Measurements from ENCODE around the gene TRIO. TPM values are rescaled to one million over a fixed set of nuclear protein-coding genes. Genes with fewer than 3 reads are reported as not detected.

TRIO gene
- total RNA-seq, 2 donors from 2014 or later = 62.0 to 137 TPM

DNA sequence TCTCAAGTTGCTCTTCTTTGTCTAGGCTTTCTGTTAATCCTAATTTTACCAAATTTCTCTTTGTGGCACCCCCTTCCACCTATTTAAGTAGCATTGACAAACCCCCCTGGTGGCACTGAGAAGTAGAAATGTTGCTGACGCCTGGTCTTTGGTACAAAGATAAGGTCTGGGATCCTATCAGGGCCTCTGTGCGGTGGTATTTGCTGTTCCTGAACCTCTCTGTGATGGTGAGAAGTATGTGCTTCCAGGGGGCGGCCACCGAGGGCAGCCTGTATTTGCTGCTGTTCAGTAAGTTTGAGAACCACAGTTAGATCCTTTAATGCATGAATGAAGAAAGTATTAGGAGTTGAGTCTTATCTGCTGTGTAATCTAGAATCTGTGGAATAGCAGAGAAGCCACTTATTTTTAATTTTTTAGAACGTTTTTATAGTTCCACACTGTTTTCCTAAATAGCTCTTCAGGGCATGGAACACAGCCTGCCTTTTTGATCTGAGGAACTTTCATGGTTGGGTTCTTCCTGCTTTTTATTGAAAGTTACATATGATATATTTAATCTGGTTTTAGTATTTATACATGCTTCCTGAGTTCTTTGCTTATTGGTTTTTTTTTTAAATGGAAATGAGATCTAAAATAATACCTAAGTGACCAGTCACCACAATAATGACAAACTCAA, 124.2 kb downstream of the TRIO start:
- H3K9me3 ChIP-seq = no peaks in the 10 kb centered on the region
- 49 to 54% methylated on average over 5 of the region's 5 CpGs for WGBS, 2 donors
- no peaks in the 10 kb centered on the region for H3K27me3 ChIP-seq
- H3K4me1 ChIP-seq = peaks cover 23% of the 10 kb centered on the region
- no peak overlapping the region for H3K4me3 ChIP-seq
- DNase-seq (no peak), ATAC-seq (no peak)
- H3K27ac ChIP-seq = no peak overlapping the region
- no peaks in the 10 kb centered on the region for H3K36me3 ChIP-seq (replicated peaks in 1 of 2; ENCODE audit: insufficient read depth in 1 of 2, low read depth in 2 of 2)
- intact Hi-C loops (cut with DNase I) = no loop called here
- TF ChIP-seq, protein P1, sequence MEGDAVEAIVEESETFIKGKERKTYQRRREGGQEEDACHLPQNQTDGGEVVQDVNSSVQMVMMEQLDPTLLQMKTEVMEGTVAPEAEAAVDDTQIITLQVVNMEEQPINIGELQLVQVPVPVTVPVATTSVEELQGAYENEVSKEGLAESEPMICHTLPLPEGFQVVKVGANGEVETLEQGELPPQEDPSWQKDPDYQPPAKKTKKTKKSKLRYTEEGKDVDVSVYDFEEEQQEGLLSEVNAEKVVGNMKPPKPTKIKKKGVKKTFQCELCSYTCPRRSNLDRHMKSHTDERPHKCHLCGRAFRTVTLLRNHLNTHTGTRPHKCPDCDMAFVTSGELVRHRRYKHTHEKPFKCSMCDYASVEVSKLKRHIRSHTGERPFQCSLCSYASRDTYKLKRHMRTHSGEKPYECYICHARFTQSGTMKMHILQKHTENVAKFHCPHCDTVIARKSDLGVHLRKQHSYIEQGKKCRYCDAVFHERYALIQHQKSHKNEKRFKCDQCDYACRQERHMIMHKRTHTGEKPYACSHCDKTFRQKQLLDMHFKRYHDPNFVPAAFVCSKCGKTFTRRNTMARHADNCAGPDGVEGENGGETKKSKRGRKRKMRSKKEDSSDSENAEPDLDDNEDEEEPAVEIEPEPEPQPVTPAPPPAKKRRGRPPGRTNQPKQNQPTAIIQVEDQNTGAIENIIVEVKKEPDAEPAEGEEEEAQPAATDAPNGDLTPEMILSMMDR (IDR thresholded peaks at IDR 0.05) = no peak
- TF ChIP-seq POLR2A (IDR thresholded peaks at IDR 0.05) = no peak

DNA sequence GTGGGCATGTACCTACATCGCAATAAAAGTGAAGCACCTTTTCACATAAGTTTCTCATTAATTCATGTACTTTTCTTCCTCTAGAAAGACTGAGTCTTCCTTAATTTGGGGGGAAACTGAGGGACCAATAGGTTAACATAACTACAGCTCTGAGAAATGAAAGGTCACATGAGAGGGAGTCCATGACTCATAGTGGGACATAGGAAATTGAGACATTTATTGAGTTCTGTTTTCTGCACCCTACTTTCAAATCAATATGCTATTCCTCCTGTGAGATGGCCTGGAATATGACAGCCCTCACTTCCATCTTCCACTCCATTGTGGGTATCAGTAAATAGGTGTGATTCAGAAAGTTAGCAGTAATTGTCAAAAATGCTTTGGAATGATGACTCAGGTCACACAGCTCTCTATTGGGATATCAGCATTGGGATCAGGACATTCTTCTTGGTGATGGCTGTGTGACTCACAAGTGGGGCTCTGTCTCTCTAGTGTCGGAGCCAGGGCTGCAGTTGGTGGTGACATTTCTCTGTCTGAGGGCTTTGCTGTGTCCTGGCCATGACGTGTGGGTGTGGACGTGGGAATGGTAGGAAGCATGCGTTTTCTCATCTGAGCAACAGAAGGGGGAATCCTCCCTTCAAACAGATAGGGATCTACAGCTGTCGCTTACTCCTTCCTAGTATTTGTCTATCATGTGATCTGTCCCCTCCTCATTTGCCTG, 125.0 kb downstream of the TRIO start:
- no peaks in the 10 kb centered on the region for H3K9me3 ChIP-seq
- no peaks in the 10 kb centered on the region for H3K27me3 ChIP-seq
- ATAC-seq = no peak
- H3K4me3 ChIP-seq = no peak overlapping the region
- TF ChIP-seq, protein P1 (IDR thresholded peaks at IDR 0.05) = no peak
- no peak for TF ChIP-seq POLR2A (IDR thresholded peaks at IDR 0.05)
- peaks cover 26% of the 10 kb centered on the region for H3K4me1 ChIP-seq
- peak in 1 of 4 donors; percentile 20 for DNase-seq
- intact Hi-C loops (cut with DNase I) = no loop called here
- H3K36me3 ChIP-seq (replicated peaks in 1 of 2; ENCODE audit: insufficient read depth in 1 of 2, low read depth in 2 of 2) = no peaks in the 10 kb centered on the region
- WGBS, 2 donors = 81 to 82% methylated on average over 6 of the region's 6 CpGs
- no peak overlapping the region for H3K27ac ChIP-seq

DNA sequence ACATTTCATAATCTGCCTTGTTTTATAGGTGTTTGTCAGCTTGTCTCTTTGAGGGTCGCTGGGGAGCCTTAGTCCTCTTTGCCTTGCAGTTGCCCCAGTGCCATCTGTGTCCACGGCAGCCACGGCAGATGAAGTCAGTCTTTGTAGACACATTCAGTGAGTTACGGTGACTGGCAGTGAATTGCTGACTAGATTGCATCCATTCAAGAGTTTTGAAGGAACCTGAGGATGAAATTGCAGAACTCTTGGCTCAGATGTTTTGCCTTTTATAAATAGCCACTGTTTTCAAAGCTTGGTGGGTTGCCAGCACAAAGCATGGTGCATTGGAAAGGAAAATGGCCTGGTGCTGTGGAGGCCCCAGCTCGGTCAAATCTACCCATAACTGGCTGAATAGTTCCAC, 125.6 kb downstream of the TRIO start:
- no peaks in the 10 kb centered on the region for H3K27me3 ChIP-seq
- intact Hi-C loops (cut with DNase I) = no loop called here
- WGBS, 2 donors = 72 to 79% methylated on average over 5 of the region's 5 CpGs
- ATAC-seq (no peak), DNase-seq (no peak)
- peaks cover 26% of the 10 kb centered on the region for H3K4me1 ChIP-seq
- H3K9me3 ChIP-seq = no peaks in the 10 kb centered on the region
- H3K36me3 ChIP-seq (replicated peaks in 1 of 2; ENCODE audit: insufficient read depth in 1 of 2, low read depth in 2 of 2) = no peaks in the 10 kb centered on the region
- no peak overlapping the region for H3K27ac ChIP-seq
- no peak overlapping the region for H3K4me3 ChIP-seq
- no peak for TF ChIP-seq POLR2A (IDR thresholded peaks at IDR 0.05)
- TF ChIP-seq, protein P1 (IDR thresholded peaks at IDR 0.05) = no peak

DNA sequence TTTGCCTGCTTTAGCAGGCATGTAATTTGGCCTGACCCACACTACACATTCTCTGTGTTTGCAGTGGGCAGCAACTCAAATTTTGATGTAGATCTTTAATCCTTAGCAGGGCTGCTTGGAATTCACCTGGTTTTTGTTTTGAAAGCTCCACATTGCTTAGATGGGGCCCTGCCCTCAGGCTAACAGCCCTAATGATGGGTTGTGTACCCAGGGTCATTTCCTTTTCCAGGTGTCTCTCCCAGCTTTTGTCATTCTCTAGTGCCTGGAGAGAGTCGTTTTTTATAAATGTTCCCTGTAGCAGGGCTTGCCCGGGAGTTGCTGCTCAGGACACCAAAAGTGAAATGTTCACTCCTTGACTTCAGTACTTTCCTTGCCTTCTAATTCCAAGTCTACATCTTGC, 126.3 kb downstream of the TRIO start:
- H3K4me1 ChIP-seq = peaks cover 26% of the 10 kb centered on the region
- no peak overlapping the region for H3K4me3 ChIP-seq
- no peaks in the 10 kb centered on the region for H3K9me3 ChIP-seq
- no peaks in the 10 kb centered on the region for H3K27me3 ChIP-seq
- ATAC-seq (no peak), DNase-seq (no peak)
- TF ChIP-seq, protein P1 (IDR thresholded peaks at IDR 0.05) = no peak
- TF ChIP-seq POLR2A (IDR thresholded peaks at IDR 0.05) = no peak
- intact Hi-C loops (cut with DNase I) = no loop called here
- peak overlapping the region in 1 of 4 donors; percentile 40 for H3K27ac ChIP-seq
- H3K36me3 ChIP-seq (replicated peaks in 1 of 2; ENCODE audit: insufficient read depth in 1 of 2, low read depth in 2 of 2) = no peaks in the 10 kb centered on the region
- WGBS, 2 donors = 42 to 65% methylated on average over 2 of the region's 2 CpGs
